Measurements from ENCODE around the gene FOLR3. TPM values are rescaled to one million over a fixed set of nuclear protein-coding genes. Genes with fewer than 3 reads are reported as not detected.
"Not testable (repeated sequence)": the region's sequence is repeated elsewhere in the genome, so short reads cannot be mapped to it uniquely, and the experiment has no call there.

The FOLR3 gene
- total RNA-seq, 1 donor from 2014 or later = not detected

DNA sequence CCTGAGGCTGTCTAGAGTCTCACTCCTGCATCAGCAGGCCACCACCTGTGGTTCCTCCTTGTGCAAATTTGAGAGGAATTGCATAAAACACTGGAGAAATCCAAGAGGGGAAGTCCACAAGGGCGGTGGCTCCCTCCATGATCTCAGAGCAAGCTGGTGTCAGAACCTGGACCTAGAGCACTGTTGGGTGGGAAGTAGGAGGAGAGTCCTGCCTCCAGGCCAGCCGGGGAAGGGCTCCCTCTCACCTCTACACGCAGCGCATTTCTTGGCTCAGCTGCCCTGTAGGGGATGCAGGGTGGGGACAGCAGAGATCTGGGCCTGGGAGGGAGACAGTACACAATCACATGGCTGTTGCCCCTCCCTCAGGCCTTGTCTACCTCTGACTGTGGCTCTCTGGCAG is 36.5 kb downstream of the FOLR3 start:
- H3K4me3 ChIP-seq (ENCODE audit: insufficient read depth, low read depth, low read length); H2AFZ ChIP-seq (ENCODE audit: low read depth, low read length); H3K4me1 Mint-ChIP-seq (ENCODE audit: low read depth, unreplicated experiment); H3K9me3 ChIP-seq (ENCODE audit: insufficient read depth, low read depth, low read length); H3K79me2 ChIP-seq (ENCODE audit: insufficient read depth, low read length); H4K20me1 ChIP-seq (ENCODE audit: insufficient read depth, low read length); H3K4me1 ChIP-seq (ENCODE audit: insufficient read depth, low read length); FAIRE-seq; H3K9me3 Mint-ChIP-seq (ENCODE audit: unreplicated experiment); H3K4me3 Mint-ChIP-seq (ENCODE audit: unreplicated experiment); H3K27me3 ChIP-seq (ENCODE audit: insufficient read depth, low read length); H3K36me3 ChIP-seq (ENCODE audit: insufficient read depth, low read length); H3K27ac Mint-ChIP-seq (ENCODE audit: unreplicated experiment); H3K9ac ChIP-seq (ENCODE audit: low read length); H3K4me2 ChIP-seq (ENCODE audit: low read length); H3K27ac ChIP-seq (ENCODE audit: low read depth, low read length); H3K36me3 Mint-ChIP-seq (ENCODE audit: low read depth, unreplicated experiment); DNase-seq (ENCODE audit: low read depth): not testable (repeated sequence)
- peaks cover 12% of the 10 kb centered on the region for H3K27me3 Mint-ChIP-seq (ENCODE audit: low read depth, unreplicated experiment)

DNA sequence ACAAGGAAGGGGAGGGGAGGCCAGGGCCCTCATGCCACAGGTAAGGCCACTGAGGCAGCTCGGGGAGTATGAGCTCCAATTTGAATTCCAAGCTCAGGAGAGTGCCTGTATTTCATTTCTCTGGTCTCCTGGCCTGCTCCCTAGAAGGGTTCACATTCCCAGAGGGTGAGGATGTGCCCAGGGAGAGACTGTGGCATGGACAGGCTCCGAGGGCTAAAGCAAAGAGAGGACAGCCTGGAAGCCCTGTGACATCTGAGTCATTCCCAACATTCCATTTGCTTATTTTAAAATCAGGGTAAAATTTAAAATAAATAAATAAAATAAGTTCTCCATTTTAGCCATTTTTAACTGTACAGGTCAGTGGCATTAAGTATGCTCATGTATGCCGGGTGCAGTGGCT is 37.8 kb downstream of the FOLR3 start:
- H2AFZ ChIP-seq (ENCODE audit: low read depth, low read length) = no peak overlapping the region
- H3K27ac ChIP-seq (ENCODE audit: low read depth, low read length) = no peak overlapping the region
- DNase-seq (ENCODE audit: low read depth) (no peak), FAIRE-seq (no peak)
- Mint-ChIP-seq H3K4me1 (ENCODE audit: low read depth, unreplicated experiment) (no peaks in the 10 kb centered on the region), H3K27me3 (ENCODE audit: low read depth, unreplicated experiment) (peaks cover 15% of the 10 kb centered on the region), H3K9me3 (ENCODE audit: unreplicated experiment) (peaks cover 7% of the 10 kb centered on the region), H3K36me3 (ENCODE audit: low read depth, unreplicated experiment) (no peaks in the 10 kb centered on the region), H3K4me3 (ENCODE audit: unreplicated experiment) (no peak overlapping the region), H3K27ac (ENCODE audit: unreplicated experiment) (no peak overlapping the region)
- H3K4me2 ChIP-seq (ENCODE audit: low read length) = no peak overlapping the region
- no peak overlapping the region for H3K9ac ChIP-seq (ENCODE audit: low read length)
- no peak overlapping the region for H3K4me3 ChIP-seq (ENCODE audit: insufficient read depth, low read depth, low read length)
- TF ChIP-seq, protein P1, sequence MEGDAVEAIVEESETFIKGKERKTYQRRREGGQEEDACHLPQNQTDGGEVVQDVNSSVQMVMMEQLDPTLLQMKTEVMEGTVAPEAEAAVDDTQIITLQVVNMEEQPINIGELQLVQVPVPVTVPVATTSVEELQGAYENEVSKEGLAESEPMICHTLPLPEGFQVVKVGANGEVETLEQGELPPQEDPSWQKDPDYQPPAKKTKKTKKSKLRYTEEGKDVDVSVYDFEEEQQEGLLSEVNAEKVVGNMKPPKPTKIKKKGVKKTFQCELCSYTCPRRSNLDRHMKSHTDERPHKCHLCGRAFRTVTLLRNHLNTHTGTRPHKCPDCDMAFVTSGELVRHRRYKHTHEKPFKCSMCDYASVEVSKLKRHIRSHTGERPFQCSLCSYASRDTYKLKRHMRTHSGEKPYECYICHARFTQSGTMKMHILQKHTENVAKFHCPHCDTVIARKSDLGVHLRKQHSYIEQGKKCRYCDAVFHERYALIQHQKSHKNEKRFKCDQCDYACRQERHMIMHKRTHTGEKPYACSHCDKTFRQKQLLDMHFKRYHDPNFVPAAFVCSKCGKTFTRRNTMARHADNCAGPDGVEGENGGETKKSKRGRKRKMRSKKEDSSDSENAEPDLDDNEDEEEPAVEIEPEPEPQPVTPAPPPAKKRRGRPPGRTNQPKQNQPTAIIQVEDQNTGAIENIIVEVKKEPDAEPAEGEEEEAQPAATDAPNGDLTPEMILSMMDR (IDR thresholded peaks at IDR 0.05; ENCODE audit: insufficient read depth, low read depth, low read length) = no peak
- no peak for TF ChIP-seq EZH2 (IDR thresholded peaks at IDR 0.05; ENCODE audit: insufficient read depth, low read length)
- H3K79me2 ChIP-seq (ENCODE audit: insufficient read depth, low read length) = no peaks in the 10 kb centered on the region
- H3K27me3 ChIP-seq (ENCODE audit: insufficient read depth, low read length) = no peaks in the 10 kb centered on the region
- no peaks in the 10 kb centered on the region for H3K36me3 ChIP-seq (ENCODE audit: insufficient read depth, low read length)
- H4K20me1 ChIP-seq (ENCODE audit: insufficient read depth, low read length) = no peaks in the 10 kb centered on the region
- H3K4me1 ChIP-seq (ENCODE audit: insufficient read depth, low read length) = no peaks in the 10 kb centered on the region
- no peaks in the 10 kb centered on the region for H3K9me3 ChIP-seq (ENCODE audit: insufficient read depth, low read depth, low read length)

DNA sequence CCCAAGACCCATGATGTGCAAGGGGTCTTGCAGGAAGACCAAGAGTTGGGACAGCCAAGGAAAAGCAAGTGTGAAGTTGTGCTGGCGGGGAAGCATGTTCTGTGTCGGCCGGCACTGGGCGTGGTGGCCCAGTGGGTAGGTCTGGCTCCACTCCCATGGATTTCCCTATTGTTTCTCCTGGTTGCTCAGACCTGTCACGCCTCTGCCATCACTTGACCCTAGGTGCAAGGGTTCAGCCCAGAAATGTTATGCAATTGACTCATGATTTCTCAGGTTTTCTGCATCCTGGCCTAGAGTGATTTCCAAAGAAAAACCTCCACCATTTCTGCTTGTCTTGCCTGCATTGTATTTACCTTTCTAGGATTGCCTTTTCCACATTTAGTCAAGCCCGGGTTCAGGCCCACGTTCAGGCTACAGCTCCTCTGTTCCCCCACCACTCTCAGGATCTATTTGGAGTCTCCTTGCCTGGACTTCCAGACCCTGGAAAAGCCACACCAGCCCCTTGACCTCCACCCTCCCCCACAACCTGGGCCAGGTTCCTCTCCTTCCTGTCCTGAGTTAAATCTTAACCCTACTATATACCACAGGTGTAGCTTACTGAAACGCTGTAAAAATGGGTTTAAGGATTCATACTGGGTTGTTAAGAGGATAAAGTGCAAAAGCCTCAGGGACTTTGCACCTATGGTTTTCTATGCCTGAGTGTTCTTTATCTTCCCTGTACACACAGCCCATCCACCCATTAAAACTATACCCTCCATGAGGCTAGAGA is 39.0 kb downstream of the FOLR3 start:
- no peak overlapping the region for H2AFZ ChIP-seq (ENCODE audit: low read depth, low read length)
- H3K27ac ChIP-seq (ENCODE audit: low read depth, low read length) = no peak overlapping the region
- no peaks in the 10 kb centered on the region for H3K27me3 ChIP-seq (ENCODE audit: insufficient read depth, low read length)
- H4K20me1 ChIP-seq (ENCODE audit: insufficient read depth, low read length) = no peaks in the 10 kb centered on the region
- no peaks in the 10 kb centered on the region for H3K4me1 ChIP-seq (ENCODE audit: insufficient read depth, low read length)
- Mint-ChIP-seq H3K27me3 (ENCODE audit: low read depth, unreplicated experiment) (peaks cover 15% of the 10 kb centered on the region), H3K27ac (ENCODE audit: unreplicated experiment) (no peak overlapping the region), H3K4me1 (ENCODE audit: low read depth, unreplicated experiment) (no peaks in the 10 kb centered on the region), H3K4me3 (ENCODE audit: unreplicated experiment) (no peak overlapping the region), H3K36me3 (ENCODE audit: low read depth, unreplicated experiment) (no peaks in the 10 kb centered on the region), H3K9me3 (ENCODE audit: unreplicated experiment) (peaks cover 7% of the 10 kb centered on the region)
- FAIRE-seq (no peak), DNase-seq (ENCODE audit: low read depth) (no peak)
- no peaks in the 10 kb centered on the region for H3K79me2 ChIP-seq (ENCODE audit: insufficient read depth, low read length)
- H3K4me2 ChIP-seq (ENCODE audit: low read length) = no peak overlapping the region
- TF ChIP-seq, protein P1 (IDR thresholded peaks at IDR 0.05; ENCODE audit: insufficient read depth, low read depth, low read length) = no peak
- TF ChIP-seq EZH2 (IDR thresholded peaks at IDR 0.05; ENCODE audit: insufficient read depth, low read length) = no peak
- no peak overlapping the region for H3K9ac ChIP-seq (ENCODE audit: low read length)
- H3K36me3 ChIP-seq (ENCODE audit: insufficient read depth, low read length) = no peaks in the 10 kb centered on the region
- no peaks in the 10 kb centered on the region for H3K9me3 ChIP-seq (ENCODE audit: insufficient read depth, low read depth, low read length)
- no peak overlapping the region for H3K4me3 ChIP-seq (ENCODE audit: insufficient read depth, low read depth, low read length)

All from astrocyte (in vitro differentiated cells and primary cell).